Measurements from ENCODE around the gene CIITA.

GRCh38 chr16:10879681-10880589 is 2.9 kb downstream of the CIITA start:
- TF ChIP-seq, protein P1, sequence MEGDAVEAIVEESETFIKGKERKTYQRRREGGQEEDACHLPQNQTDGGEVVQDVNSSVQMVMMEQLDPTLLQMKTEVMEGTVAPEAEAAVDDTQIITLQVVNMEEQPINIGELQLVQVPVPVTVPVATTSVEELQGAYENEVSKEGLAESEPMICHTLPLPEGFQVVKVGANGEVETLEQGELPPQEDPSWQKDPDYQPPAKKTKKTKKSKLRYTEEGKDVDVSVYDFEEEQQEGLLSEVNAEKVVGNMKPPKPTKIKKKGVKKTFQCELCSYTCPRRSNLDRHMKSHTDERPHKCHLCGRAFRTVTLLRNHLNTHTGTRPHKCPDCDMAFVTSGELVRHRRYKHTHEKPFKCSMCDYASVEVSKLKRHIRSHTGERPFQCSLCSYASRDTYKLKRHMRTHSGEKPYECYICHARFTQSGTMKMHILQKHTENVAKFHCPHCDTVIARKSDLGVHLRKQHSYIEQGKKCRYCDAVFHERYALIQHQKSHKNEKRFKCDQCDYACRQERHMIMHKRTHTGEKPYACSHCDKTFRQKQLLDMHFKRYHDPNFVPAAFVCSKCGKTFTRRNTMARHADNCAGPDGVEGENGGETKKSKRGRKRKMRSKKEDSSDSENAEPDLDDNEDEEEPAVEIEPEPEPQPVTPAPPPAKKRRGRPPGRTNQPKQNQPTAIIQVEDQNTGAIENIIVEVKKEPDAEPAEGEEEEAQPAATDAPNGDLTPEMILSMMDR (IDR thresholded peaks at IDR 0.05; ENCODE audit: low read length), result peak; percentile 17; the same call in 1 of the 2 replicates
- no peak for TF ChIP-seq EZH2 (IDR thresholded peaks at IDR 0.05; ENCODE audit: borderline replicate concordance, low read length)
